Right lobe of liver (tissue), 4 donors: ENCODE measurements around the gene CNTNAP5.

ENCODE experiments used
- CTCF ChIP-seq, 4 donors: fragments of 200-600 bp in 3 of 4; fragments of 450-650 bp in 1 of 4; IDR thresholded peaks; one replicate each; pipeline versions ENCODE4 v1.5.1 to v1.8.0; 2016 to 2022; ENCODE audit warnings: antibody characterized with exemption in 4 of 4, mild to moderate bottlenecking in 2 of 4
- POLR2A ChIP-seq: fragments of 450-650 bp; IDR thresholded peaks from one replicate; pipeline ENCODE4 v1.6.1; 2017; ENCODE audit warnings: antibody characterized with exemption, mild to moderate bottlenecking
- donor health status: DM: no; HTN: no; CAD: no.
- donor health status: DM: no; HTN: no; CAD: no.
- donor health status: DM: no; HTN: yes; CAD: no.

GRCh38 chr2:124289060-124289459, 264.0 kb downstream of the CNTNAP5 start:
- no peak for TF ChIP-seq CTCF (IDR thresholded peaks at IDR 0.05)
- TF ChIP-seq POLR2A, result no peak
